NCI-H2171 (cell line): ENCODE data around the gene MAP4K4.
"Not testable (repeated sequence)": the region's sequence is repeated elsewhere in the genome, so short reads cannot be mapped to it uniquely, and the experiment has no call there.

ENCODE experiments used
- DNase-seq: peaks from one replicate; lab custom pipeline; 2025; lab: John Stamatoyannopoulos, UW

MAP4K4 gene

DNA sequence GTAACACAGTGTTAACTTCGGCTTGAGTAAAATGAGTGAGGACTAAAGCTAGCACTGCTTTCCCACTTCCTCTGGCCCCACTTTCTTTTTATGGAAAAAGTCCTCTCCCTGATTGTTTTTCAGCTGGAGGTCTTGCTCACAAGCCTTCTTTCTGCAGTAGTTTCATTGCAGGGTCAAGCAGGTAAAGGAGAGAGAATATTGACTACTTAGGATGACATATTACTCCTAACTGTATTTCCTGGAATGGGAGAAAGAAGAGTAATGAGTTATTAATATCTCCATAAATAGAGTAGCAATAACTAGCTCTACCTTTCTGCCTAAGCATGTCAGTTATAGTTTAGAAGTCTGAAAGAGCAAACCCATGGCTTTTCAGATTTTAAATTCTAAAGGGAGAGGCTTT is 45.0 kb downstream of the MAP4K4 start:
- DNase-seq: no peak

DNA sequence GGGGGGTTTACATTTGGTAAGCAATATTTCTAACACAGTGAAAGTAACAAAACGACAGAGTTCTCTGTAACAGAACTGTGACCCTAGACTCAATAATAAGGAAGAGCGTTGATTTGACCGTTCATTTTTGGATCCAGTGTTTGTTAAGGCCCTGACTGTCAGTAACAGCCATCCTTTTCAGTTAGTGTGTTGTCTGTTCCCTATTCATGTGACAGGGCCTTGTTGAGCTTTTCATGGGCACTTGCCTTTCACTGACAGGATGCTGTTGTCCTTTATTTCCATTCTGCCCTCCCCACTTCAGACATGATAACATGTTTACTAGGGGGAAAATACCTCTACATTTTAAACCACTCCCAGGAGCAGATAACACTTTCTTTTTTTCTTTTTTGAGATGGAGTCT is 45.8 kb downstream of the MAP4K4 start:
- no peak for DNase-seq

DNA sequence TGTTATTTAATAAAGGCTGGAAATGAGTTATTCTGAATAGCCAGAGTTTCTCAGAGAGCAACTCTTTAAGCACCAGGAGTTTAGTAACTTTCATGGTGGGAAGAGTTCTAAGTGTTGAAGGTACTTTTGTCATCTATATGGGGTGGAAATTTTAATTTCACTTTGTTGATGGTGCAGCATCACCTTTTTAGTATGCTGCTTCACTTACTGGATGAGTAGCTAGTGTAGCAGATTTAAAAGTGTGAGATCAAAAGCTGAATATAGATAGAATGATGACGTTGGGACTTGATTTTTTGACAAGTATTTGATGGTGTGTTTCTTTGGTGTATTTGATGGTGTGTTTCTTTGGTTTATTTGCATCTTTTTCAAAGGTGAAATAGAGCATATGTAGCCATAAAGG is 47.3 kb downstream of the MAP4K4 start:
- DNase-seq: no peak

GRCh38 chr2:101745711-101746694 is 48.5 kb downstream of the MAP4K4 start:
- no peak for DNase-seq

DNA sequence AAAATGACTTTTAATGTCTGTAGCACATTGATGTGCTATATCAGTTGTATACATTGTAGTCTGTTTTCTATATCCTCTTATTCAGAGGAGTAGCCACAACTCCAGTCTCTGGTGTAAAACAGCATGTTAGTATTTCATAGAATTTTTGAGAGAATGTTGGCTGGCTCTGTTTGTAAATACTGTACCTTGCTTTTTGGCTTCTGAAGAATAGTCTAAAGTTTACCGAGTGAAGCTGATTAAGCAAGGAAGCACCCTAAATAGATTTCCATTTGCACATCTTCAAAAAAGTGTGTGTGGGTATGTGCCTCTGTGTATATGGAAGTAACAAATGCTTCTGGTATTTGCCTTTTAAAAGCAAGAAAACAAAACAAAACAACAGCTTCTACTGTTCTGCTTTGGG is 50.5 kb downstream of the MAP4K4 start:
- DNase-seq: no peak

DNA sequence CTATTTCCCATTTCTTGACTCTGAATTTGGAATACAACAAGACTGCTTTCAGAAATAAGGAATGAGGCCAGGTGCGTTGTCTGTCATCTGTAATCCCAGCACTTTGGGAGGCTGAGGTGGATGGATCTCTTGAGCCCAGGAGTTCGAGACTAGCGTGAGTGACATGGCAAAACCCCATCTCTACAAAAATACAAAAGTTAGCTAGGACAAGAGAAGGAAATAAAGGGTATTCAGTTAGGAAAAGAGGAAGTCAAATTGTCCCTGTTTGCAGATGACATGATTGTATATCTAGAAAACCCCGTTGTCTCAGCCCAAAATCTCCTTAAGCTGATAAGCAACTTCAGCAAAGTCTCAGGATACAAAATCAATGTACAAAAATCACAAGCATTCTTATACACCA is 51.0 kb downstream of the MAP4K4 start:
- DNase-seq: not testable (repeated sequence)

- DNase-seq: no peak
Observed at GRCh38 chr2:101750688-101751087, 53.2 kb downstream of the MAP4K4 start.

DNA sequence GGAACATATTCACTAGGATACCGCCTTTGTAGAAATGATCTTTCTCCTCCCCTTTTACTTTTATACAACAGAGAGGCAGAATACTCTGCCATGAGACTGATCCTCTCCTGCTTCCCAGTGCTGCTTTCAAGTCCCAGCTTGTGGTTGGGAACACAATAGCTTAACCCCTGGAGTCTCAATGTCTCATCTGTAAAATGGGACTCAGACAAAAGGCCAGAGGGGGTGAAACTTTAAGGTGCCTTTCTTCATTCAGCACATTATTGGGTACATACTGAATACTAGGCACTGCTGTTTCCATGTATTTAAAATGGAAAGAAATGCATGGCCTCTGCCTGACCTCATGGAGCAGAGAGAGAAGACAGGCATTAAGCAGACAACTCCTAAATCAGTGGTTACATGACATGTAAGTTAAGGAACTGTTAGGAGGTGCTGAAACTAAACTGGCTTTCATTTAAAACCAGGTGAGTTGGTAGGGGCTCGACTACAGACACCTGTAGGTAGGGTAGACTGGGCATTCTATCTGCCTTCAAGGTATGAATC is 53.8 kb downstream of the MAP4K4 start:
- DNase-seq: no peak

GRCh38 chr2:101751875-101752619 is 54.5 kb downstream of the MAP4K4 start:
- DNase-seq: no peak

DNA sequence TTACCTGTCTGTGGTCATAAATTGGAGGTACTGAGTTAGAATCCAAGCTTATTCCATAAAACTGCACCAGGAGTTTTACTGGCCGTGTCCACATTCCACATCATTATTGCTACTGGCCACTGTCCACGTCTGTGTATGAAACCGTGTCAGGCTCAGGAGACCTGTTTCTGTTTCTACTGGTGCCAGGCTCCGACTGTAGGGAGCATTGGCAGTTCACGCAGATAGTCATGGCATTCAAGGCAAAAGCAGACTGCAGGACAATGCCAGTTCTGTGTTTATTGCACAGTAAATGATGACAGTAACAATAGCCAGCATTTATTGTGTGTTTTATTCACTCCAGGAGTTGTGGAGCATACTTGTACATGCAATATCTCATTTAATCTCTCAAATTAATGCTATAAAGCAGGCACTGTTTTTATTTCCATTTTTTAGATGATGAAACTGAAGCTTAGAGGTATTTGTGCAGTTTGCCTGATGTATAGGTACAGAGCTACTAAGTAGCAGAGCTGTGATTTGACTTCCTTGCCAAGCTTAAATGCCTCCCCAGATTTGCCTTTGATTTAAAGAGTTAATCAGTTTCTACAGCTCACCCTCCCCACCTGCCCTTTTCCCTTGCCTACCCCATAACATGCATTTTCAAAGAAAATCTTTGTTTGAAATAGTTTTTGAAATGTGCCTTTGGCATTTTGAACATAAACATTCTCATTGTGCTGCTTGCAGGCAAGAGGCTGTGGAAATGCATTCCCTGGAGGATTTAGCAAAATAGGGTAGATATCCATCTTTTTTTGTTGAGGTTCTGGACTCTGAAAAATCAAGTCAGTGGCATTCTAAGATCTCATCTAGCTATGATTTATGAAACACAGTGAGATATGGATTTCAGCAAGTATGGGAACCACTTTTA is 55.5 kb downstream of the MAP4K4 start:
- DNase-seq: no peak

DNA sequence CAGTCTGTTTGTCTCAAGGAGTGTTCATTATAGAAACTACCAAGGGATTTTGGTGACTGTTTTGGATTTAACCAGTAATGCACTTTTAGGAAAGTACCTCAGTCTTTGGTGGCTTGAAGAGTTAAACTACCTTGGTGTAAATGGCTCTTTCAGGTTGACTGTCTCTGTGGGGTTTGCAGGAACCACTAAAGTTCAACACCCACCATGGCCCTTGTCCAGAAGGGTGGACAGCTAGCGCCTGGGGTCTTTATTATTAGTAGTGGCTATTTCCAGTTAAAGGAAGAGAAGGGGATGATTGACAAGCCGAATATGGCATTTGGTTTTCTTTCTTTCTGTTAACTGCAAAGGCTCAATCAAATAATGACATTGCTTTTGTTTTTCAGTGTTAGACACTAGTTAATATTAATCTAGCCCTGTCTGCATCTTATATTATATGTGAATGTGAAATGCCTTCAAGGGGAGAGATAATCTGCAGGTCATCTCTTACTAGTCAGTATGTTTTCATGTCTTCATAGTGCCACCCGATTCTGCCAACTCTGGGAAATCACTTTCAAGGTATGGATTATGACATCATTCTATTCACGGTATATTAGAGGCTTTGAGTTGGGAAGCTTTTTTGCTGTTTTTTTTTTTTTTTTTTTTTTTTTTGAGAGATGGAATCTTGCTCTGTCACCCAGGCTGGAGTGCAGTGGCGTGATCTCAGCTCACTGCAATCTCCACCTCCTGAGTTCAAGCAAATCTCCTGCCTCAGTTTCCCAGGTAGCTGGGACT is 56.4 kb downstream of the MAP4K4 start:
- no peak for DNase-seq

GRCh38 chr2:101754618-101755017 is 57.1 kb downstream of the MAP4K4 start:
- DNase-seq: no peak

GRCh38 chr2:101756266-101756665 is 58.8 kb downstream of the MAP4K4 start:
- no peak for DNase-seq

DNA sequence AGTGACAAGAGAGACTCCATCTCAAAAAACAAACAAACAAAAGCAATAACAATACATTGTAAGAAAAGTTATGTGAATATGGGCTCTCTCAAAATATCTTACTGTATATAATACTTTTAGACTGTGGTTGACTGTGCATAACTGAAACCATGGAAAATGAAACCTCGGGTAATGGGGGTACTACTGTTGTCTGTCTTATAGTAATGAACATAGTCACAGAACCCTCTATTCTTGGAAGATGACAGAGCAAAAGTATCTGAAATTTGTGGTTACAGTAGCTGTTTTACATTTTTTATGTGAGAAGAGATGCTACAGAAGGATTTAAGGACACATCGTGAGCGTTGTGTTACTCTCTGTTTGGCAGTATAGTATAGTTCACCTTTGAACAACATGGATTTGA is 60.5 kb downstream of the MAP4K4 start:
- no peak for DNase-seq

DNA sequence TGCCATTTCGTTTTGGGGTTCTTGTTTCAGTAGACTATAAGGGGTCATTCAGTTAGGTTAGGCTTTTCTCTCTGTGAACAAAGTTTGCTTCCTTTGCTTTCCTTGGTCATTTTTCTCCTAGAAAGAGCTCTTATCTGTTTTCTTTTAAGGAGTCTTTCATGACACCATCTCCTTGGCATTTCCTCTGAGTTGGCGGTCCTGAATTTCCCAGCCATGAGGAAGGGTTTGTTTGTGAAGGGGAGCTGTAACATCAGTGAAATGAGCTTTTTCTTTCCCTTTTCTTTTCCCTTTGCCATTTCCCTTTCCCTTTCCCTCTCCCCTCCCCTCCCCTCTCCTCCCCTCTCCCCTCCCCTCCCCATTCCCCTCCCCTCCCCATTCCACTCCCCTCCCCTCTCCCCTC is 61.7 kb downstream of the MAP4K4 start:
- DNase-seq: no peak

GRCh38 chr2:101762451-101763171 is 65.1 kb downstream of the MAP4K4 start:
- no peak for DNase-seq

GRCh38 chr2:101763496-101764333 is 66.2 kb downstream of the MAP4K4 start:
- DNase-seq: no peak

DNA sequence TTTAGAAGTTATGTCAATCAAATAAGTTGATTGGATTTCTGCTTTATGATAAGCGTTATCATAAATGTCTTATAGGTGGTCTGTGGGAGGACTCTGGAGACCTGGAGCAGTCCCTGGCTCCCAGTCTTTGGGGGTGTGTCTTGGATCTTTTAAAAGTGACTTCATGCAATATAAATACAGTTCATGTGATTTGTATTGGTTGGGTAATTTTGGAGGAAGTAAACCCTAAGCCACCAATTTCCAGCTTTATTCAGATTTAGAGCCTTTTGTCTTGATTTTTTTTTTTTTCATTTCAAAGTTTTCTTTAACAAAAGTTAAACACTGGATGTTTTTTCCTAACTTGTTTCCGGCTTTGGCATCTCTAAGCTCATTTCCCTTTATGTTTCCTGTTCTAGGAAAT is 68.8 kb downstream of the MAP4K4 start:
- DNase-seq: no peak
